ENCODE measurements around the gene PPY. TPM values are rescaled to one million over a fixed set of nuclear protein-coding genes. Genes with fewer than 3 reads are reported as not detected.

PPY gene
- total and polyA plus RNA-seq, 9 donors: not detected

GRCh38 chr17:43936434-43936833 lies 5.8 kb downstream of the PPY start:
- Histone ChIP-seq H3K4me3 (no peak overlapping the region), H3K9me3 (no peaks in the 10 kb centered on the region), H3K36me3 (no peaks in the 10 kb centered on the region), H3K27me3 (no peaks in the 10 kb centered on the region), H3K4me1 (ENCODE audit: insufficient read depth) (peaks cover 4% of the 10 kb centered on the region), H3K27ac (no peak overlapping the region)
- intact Hi-C loops (cut with DNase I): loop anchor here in 1 of 4 donors (10.0 kb wide), 1 partner anchor 58 kb away; no protein-coding TSS in a partner anchor
- WGBS, 3 donors: 93 to 98% (median 93%) methylated on average over 3 of the region's 3 CpGs
- TF ChIP-seq POLR2A (IDR thresholded peaks at IDR 0.05): no peak
- TF ChIP-seq, protein P1, sequence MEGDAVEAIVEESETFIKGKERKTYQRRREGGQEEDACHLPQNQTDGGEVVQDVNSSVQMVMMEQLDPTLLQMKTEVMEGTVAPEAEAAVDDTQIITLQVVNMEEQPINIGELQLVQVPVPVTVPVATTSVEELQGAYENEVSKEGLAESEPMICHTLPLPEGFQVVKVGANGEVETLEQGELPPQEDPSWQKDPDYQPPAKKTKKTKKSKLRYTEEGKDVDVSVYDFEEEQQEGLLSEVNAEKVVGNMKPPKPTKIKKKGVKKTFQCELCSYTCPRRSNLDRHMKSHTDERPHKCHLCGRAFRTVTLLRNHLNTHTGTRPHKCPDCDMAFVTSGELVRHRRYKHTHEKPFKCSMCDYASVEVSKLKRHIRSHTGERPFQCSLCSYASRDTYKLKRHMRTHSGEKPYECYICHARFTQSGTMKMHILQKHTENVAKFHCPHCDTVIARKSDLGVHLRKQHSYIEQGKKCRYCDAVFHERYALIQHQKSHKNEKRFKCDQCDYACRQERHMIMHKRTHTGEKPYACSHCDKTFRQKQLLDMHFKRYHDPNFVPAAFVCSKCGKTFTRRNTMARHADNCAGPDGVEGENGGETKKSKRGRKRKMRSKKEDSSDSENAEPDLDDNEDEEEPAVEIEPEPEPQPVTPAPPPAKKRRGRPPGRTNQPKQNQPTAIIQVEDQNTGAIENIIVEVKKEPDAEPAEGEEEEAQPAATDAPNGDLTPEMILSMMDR (IDR thresholded peaks at IDR 0.05): no peak
- no peak for TF ChIP-seq EP300 (IDR thresholded peaks at IDR 0.05)
- DNase-seq: no peak

- WGBS, 3 donors: 48 to 57% (median 56%) methylated on average over 6 of the region's 6 CpGs
- TF ChIP-seq, protein P1 (IDR thresholded peaks at IDR 0.05): no peak
- no peak for TF ChIP-seq POLR2A (IDR thresholded peaks at IDR 0.05)
- no peak for TF ChIP-seq EP300 (IDR thresholded peaks at IDR 0.05)
- Histone ChIP-seq H3K36me3 (no peaks in the 10 kb centered on the region), H3K27ac (no peak overlapping the region), H3K4me1 (ENCODE audit: insufficient read depth) (peaks cover 4% of the 10 kb centered on the region), H3K27me3 (no peaks in the 10 kb centered on the region), H3K4me3 (no peak overlapping the region), H3K9me3 (no peaks in the 10 kb centered on the region)
- no peak for DNase-seq
- intact Hi-C loops (cut with DNase I): loop anchor here in 1 of 4 donors (10.0 kb wide), 1 partner anchor 59 kb away; no protein-coding TSS in a partner anchor
These were observed 6.4 kb downstream of the PPY start for GRCh38 chr17:43935926-43936261.

GRCh38 chr17:43935204-43935925 lies 6.9 kb downstream of the PPY start:
- intact Hi-C loops (cut with DNase I): loop anchor here in 1 of 4 donors (10.0 kb wide), 1 partner anchor 59 kb away; no protein-coding TSS in a partner anchor
- no peak for TF ChIP-seq EP300 (IDR thresholded peaks at IDR 0.05)
- TF ChIP-seq POLR2A (IDR thresholded peaks at IDR 0.05): no peak
- TF ChIP-seq, protein P1 (IDR thresholded peaks at IDR 0.05): no peak
- WGBS, 3 donors: 69 to 86% (median 69%) methylated on average over 5 of the region's 5 CpGs
- Histone ChIP-seq H3K27ac (no peak overlapping the region), H3K4me3 (no peak overlapping the region), H3K4me1 (ENCODE audit: insufficient read depth) (peaks cover 4% of the 10 kb centered on the region), H3K27me3 (no peaks in the 10 kb centered on the region), H3K9me3 (no peaks in the 10 kb centered on the region), H3K36me3 (no peaks in the 10 kb centered on the region)
- DNase-seq: no peak

GRCh38 chr17:43932923-43933322 lies 9.4 kb downstream of the PPY start:
- H3K4me1 ChIP-seq (ENCODE audit: insufficient read depth): peaks cover 2% of the 10 kb centered on the region
- H3K27me3 ChIP-seq: no peaks in the 10 kb centered on the region
- no peak overlapping the region for H3K27ac ChIP-seq
- DNase-seq: no peak
- no peak overlapping the region for H3K4me3 ChIP-seq
- intact Hi-C loops (cut with DNase I): loop anchor here in 1 of 4 donors (10.0 kb wide), 1 partner anchor 62 kb away; no protein-coding TSS in a partner anchor
- H3K36me3 ChIP-seq: no peaks in the 10 kb centered on the region
- H3K9me3 ChIP-seq: no peaks in the 10 kb centered on the region
- no peak for TF ChIP-seq POLR2A (IDR thresholded peaks at IDR 0.05)
- TF ChIP-seq, protein P1 (IDR thresholded peaks at IDR 0.05): no peak
- TF ChIP-seq EP300 (IDR thresholded peaks at IDR 0.05): no peak
- 88 to 98% (median 92%) methylated on average over 4 of the region's 4 CpGs for WGBS, 3 donors

All from ovary (tissue), 9 donors.